HEK293 (cell line): Measurements from ENCODE around the gene PLPPR1.

ENCODE experiments used
- CTCF ChIP-seq: fragments of 450-650 bp; formaldehyde crosslinking; IDR thresholded peaks from 2 replicates; pipeline ENCODE4 v1.5.1; 2016; ENCODE audit warnings: missing biosample characterization, missing genetic modification characterization
- ZBTB11 ChIP-seq: fragments of 450-650 bp; formaldehyde crosslinking; conservative IDR thresholded peaks from 2 replicates; pipeline ENCODE4 v1.5.1; 2016; ENCODE audit warnings: low read depth, missing biosample characterization, missing genetic modification characterization
- ZNF639 ChIP-seq: fragments of 450-650 bp; formaldehyde crosslinking; IDR thresholded peaks from 2 replicates; pipeline ENCODE4 v1.5.1; 2016; ENCODE audit warnings: missing biosample characterization, missing genetic modification characterization

- TF ChIP-seq ZBTB11 (tag by site-specific recombination) (no peak), ZNF639 (tag by site-specific recombination) (no peak), CTCF (tag by site-specific recombination) (no peak)
Measured at GRCh38 chr9:101299901-101300300, 271.4 kb downstream of the PLPPR1 start.
